BLaER1 (cell line): Measurements from ENCODE around the gene CADM4.
"Not testable (repeated sequence)": the region's sequence is repeated elsewhere in the genome, so short reads cannot be mapped to it uniquely, and the experiment has no call there.

ENCODE experiments used
- H3K27ac ChIP-seq: shearing (Covaris generic); formaldehyde crosslinking; 2 replicates; pipeline ENCODE4 v1.8.1; 2022
- H3K27me3 ChIP-seq: shearing (Covaris generic); formaldehyde crosslinking; 2 replicates; pipeline ENCODE4 v1.8.1; 2022
- H3K36me3 ChIP-seq: shearing (Covaris generic); formaldehyde crosslinking; 2 replicates; pipeline ENCODE4 v1.8.1; 2022
- H3K4me1 ChIP-seq: shearing (Covaris generic); formaldehyde crosslinking; 2 replicates; pipeline ENCODE4 v1.8.1; 2022
- H3K4me2 ChIP-seq: shearing (Covaris generic); formaldehyde crosslinking; 2 replicates; pipeline ENCODE4 v1.8.1; 2022
- H3K4me3 ChIP-seq: shearing (Covaris generic); formaldehyde crosslinking; 2 replicates; pipeline ENCODE4 v1.8.1; 2022
- H3K9ac ChIP-seq: shearing (Covaris generic); formaldehyde crosslinking; 2 replicates; pipeline ENCODE4 v1.8.1; 2022
- H3K9me3 ChIP-seq: shearing (Covaris generic); formaldehyde crosslinking; 2 replicates; pipeline ENCODE4 v1.8.1; 2022
- H4K20me1 ChIP-seq: shearing (Covaris generic); formaldehyde crosslinking; 2 replicates; pipeline ENCODE4 v1.8.1; 2022
- Cebpa-rat ChIP-seq: shearing (Covaris generic); IDR thresholded peaks from 2 replicates; pipeline ENCODE4 v1.8.1; 2022

Gene CADM4

DNA sequence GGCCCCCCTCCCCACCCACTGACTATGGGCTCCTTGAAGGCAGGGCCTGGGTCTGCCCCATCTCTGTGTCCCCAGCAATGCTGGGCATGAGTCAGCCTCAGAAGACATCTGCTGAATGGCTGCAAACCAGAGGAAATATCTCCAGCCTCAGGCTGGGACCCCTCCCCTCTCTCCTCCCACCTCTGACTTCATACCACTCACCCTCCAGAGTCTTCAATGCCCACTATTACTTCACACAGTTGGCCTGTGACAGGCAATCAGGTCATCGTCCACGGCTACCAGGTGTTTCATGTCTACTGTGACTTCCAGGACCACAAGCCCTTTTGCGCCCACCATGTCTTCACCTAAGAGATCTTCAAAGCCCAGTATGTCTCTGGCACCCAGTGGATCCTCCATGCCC, 27.9 kb downstream of the CADM4 start, which contains the start of gene SRRM5:
Gene SRRM5 (plus strand): TSS at position 301 of the 400 bp plus-strand sequence. CDS start 34 bp downstream, at position 335.
- Histone ChIP-seq H3K27me3 (no peaks in the 10 kb centered on the region), H3K9me3 (no peaks in the 10 kb centered on the region), H4K20me1 (peaks cover 99% of the 10 kb centered on the region), H3K9ac (no peak within 1 kb of the TSS), H3K4me1 (peaks cover 58% of the 10 kb centered on the region), H3K4me2 (no peak within 1 kb of the TSS), H3K4me3 (no peak within 1 kb of the TSS), H3K36me3 (peaks cover 69% of the 10 kb centered on the region), H3K27ac (no peak within 1 kb of the TSS; the same call in 1 of the 2 replicates)
- no peak for TF ChIP-seq Cebpa-rat

DNA sequence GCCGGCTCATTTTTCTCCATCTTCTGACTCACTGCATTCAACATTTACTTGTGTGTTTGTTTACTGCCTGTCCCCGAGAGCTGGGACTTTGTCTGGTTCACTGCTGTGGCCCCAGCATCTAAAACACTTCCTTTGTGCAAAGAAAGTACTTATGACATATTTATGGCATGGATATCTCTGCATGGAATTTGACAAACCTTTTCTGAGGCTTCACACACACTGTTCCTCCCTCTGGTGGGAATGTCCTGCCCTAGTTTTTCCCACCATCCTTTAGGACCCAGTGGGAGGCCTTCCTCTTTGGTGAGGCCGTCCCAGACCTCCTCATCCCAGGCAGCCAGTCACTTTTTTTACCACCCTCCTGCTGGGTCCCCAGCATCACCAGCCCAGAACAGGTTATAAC, 29.2 kb downstream of the CADM4 start:
- no peak overlapping the region for H3K9ac ChIP-seq
- no peak for TF ChIP-seq Cebpa-rat
- H3K9me3 ChIP-seq: no peaks in the 10 kb centered on the region
- peaks cover 82% of the 10 kb centered on the region for H3K36me3 ChIP-seq
- peak overlapping the region; percentile 35; the same call in 1 of the 2 replicates for H3K27ac ChIP-seq
- peaks cover 58% of the 10 kb centered on the region for H3K4me1 ChIP-seq
- H4K20me1 ChIP-seq: peaks cover 88% of the 10 kb centered on the region
- H3K4me2 ChIP-seq: no peak overlapping the region
- no peaks in the 10 kb centered on the region for H3K27me3 ChIP-seq
- no peak overlapping the region for H3K4me3 ChIP-seq

DNA sequence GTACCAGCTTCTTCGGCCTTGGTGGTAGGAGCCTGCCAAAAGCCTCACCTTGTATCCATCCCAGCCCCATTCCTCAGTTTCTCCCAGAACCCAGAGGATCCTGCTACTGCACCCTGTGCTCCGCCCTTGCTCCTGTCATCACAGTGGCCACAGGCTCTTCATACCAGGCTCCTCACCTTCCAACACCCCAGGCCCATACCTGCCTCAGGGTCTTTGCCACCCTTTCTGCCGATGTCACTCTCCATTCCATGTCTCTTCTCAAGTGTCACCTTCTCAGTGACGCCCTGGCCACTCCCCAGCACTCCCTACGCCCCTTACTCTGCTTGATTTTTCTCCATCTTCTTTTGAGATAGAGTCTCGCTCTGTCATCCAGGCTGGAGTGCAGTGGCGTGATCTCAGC, 29.8 kb downstream of the CADM4 start:
- TF ChIP-seq Cebpa-rat: no peak
- H3K4me3 ChIP-seq: no peak overlapping the region
- H3K36me3 ChIP-seq: peaks cover 83% of the 10 kb centered on the region
- no peak overlapping the region for H3K27ac ChIP-seq
- H3K4me1 ChIP-seq: peaks cover 58% of the 10 kb centered on the region
- no peaks in the 10 kb centered on the region for H3K27me3 ChIP-seq
- H3K9me3 ChIP-seq: no peaks in the 10 kb centered on the region
- H3K4me2 ChIP-seq: no peak overlapping the region
- no peak overlapping the region for H3K9ac ChIP-seq
- peaks cover 82% of the 10 kb centered on the region for H4K20me1 ChIP-seq

DNA sequence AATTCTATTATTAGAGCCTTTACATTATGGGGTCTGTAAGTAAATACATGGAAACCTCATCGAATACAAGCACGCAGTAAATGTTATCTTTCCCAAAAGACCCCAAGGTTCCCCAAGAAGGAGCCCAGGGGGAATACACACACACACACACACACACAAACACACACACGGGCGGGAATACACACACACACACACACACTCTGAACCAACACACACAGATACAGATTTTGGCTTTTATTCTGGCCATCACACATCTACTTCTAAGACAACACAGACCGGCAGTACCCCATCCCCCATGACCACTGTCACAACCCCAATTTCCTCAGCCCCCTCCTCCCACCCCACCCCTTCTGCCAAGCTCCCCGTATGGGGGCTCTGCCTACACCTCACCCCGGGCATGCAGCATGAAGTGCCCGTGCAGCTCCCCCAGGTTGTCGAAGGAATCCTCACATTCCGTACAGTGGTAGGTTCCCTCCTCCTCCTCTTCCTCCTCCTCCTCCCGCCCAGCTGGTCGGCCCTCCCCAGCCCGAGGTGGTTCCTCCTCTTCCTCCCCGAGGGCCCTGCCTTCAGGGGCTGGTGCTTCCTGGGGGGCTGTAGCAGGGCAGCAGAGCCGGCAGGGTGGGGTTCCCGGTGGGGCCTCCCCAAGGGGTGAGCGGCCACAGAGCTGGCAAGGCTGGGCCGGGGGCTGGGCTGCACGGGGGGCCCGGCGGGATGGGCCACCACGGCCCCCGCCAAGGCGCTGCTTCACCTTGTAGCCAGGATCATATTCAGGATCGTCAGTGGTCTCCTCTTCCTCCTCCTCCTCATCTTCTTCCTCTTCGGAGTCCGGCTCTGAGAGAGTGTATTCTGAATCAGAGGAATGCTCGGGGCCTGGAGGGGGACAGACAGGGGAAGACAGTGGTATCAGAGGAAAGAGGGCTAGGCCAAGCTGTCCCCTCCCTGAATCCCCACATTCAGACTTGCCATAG, 32.1 kb downstream of the CADM4 start:
- peaks cover 78% of the 10 kb centered on the region for H3K4me1 ChIP-seq
- H3K9me3 ChIP-seq: no peaks in the 10 kb centered on the region
- no peaks in the 10 kb centered on the region for H3K27me3 ChIP-seq
- no peak for TF ChIP-seq Cebpa-rat
- peak overlapping the region; percentile 79 for H3K9ac ChIP-seq
- H3K4me3 ChIP-seq: peak overlapping the region; percentile 58
- H3K4me2 ChIP-seq: peak overlapping the region; percentile 96
- peaks cover 71% of the 10 kb centered on the region for H4K20me1 ChIP-seq
- H3K27ac ChIP-seq: peak overlapping the region; percentile 86
- H3K36me3 ChIP-seq: peaks cover 64% of the 10 kb centered on the region

DNA sequence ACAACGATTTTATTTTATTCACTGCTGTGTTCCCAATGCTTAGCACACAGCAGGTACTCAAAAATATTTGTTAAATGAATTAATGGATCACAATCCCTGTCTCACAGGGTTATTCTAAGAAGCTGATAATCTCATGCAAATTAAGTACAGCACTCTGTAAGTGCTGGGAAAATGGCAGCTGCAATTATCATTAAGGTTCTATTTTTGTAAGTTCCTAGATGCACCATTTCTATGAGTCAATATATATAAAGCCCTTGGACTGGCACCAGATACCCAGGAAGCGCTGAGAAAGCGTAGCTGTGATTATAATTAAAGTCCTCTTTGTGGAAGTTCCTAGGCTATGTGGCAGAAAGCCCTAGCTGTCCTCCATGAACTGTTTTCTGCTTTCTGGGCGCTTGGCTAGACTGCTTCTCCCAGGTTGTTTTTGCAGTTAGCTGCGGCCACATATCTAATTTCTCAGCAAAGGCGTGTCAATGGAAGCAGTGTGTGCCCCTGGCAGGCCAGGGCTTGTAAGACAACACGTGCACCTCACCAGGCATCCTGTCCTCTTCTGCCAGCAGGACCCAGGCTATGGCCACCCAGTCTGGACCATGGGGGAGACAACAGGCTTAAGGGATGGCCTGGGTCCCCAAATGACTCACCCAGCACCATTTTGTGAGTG, 33.0 kb downstream of the CADM4 start:
- Histone ChIP-seq H3K9ac (no peak overlapping the region), H3K4me1 (peaks cover 86% of the 10 kb centered on the region), H3K9me3 (no peaks in the 10 kb centered on the region), H3K4me3 (no peak overlapping the region), H3K4me2 (peak overlapping the region; percentile 96), H4K20me1 (peaks cover 63% of the 10 kb centered on the region), H3K27ac (peak overlapping the region; percentile 86), H3K27me3 (no peaks in the 10 kb centered on the region), H3K36me3 (peaks cover 64% of the 10 kb centered on the region)
- TF ChIP-seq Cebpa-rat: no peak

DNA sequence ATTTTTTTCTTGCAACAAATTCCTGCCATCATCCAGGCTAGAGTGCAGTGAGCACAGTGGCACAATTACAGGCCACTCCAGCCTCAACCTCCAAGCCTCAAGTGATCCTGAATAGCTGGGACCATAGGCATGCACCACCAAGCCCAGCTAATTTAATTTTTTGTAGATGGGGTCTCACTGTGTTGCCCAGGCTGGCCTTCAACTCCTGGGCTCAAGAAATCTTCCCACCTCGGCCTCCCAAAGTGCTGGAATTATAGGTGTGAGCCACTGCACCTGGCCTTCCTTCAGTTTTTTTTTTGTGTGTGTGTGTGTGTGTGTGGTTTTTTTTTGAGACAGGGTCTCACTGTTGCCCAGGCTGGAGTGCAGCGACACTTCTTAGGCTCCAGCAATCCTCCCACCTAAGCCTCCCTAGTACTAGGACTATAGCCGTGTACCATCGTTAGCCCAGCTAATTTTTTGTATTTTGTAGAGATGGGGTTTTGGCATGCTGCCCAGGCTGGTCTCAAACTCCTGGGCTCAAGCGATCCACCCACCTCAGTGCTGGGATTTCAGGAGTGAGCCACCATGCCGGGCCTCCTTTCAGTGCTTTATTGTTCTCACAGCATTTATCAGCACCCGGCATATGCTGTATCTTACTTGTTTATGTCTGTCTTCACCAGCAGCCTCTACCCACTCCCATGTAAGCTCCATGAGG, 33.6 kb downstream of the CADM4 start:
- H3K27ac ChIP-seq: 0 out of 2 replicates have a peak overlapping the region, but pooled peaks have one; percentile 33
- H4K20me1 ChIP-seq: peaks cover 56% of the 10 kb centered on the region
- H3K4me2 ChIP-seq: peak overlapping the region; percentile 96; the same call in 1 of the 2 replicates
- H3K27me3 ChIP-seq: no peaks in the 10 kb centered on the region
- peaks cover 92% of the 10 kb centered on the region for H3K4me1 ChIP-seq
- H3K9ac ChIP-seq: no peak overlapping the region
- TF ChIP-seq Cebpa-rat: no peak
- H3K36me3 ChIP-seq: peaks cover 64% of the 10 kb centered on the region
- no peak overlapping the region for H3K4me3 ChIP-seq
- H3K9me3 ChIP-seq: no peaks in the 10 kb centered on the region

DNA sequence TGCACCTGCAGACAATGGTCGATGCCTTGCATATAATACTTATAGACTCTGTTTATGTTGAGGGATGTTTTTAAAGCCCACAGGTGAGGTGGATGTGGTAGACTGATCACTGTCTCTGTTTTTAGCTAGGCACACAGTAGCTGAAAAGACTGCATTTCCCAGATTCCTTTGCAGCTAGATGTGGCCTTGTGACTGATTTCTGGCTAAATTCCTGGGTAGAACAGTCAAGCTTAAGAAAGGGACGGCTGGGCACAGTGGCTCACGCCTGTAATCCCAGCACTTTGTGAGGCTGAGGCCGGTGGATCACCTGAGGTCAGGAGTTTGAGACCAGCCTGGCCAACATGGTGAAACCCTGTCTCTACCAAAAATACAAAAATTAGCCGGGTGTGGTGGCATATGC, 39.3 kb downstream of the CADM4 start:
- Histone ChIP-seq H3K9ac (peak overlapping the region; percentile 35; the same call in 1 of the 2 replicates), H3K4me1 (peaks cover 65% of the 10 kb centered on the region), H3K36me3 (peaks cover 49% of the 10 kb centered on the region), H4K20me1 (peaks cover 32% of the 10 kb centered on the region; the same call in 1 of the 2 replicates)
- H3K27me3 ChIP-seq, H3K27ac ChIP-seq, H3K4me2 ChIP-seq, H3K4me3 ChIP-seq, H3K9me3 ChIP-seq: not testable (repeated sequence)

DNA sequence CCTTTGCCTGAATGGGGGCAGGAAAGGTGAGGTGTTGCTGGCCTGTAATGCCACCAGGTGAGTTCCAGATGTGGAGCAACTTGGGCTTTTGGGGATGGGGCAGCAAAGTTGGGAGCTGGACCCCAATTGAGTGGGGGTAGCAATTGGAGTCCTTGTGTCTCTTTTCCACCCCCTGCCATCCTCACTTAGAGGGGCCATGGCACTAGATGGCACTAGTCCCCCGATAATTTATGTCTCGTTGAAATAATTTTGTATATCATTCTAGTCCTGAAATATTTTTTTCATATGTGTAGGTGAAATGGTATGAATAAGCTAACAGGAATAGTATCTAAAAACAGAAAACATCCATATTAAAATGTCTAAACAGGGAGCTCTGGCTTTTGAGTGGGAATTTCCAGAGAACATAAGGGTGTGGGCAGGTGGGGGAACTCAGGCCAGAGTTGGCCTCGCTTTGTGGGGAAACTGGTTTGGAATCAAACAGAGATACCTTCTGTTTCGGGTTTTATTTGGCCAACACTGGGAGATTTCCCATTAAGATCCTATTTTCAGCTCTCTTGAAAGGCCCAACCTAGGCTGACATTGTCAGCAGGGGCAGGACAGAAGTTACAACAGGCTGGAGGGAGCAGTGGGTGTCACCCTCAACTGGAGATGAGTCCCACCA, 39.9 kb downstream of the CADM4 start:
- Histone ChIP-seq H3K4me1 (peaks cover 60% of the 10 kb centered on the region), H3K27ac (no peak overlapping the region), H3K9ac (peak overlapping the region; percentile 35; the same call in 1 of the 2 replicates), H3K4me3 (no peak overlapping the region), H4K20me1 (peaks cover 32% of the 10 kb centered on the region; the same call in 1 of the 2 replicates), H3K9me3 (no peaks in the 10 kb centered on the region), H3K27me3 (no peaks in the 10 kb centered on the region), H3K4me2 (no peak overlapping the region), H3K36me3 (peaks cover 49% of the 10 kb centered on the region)
- TF ChIP-seq Cebpa-rat: no peak
